Vagina (tissue), 2 donors: ENCODE data around the gene NUP205.

Experiments
- POLR2A ChIP-seq, 2 donors: fragments of 450-650 bp; IDR thresholded peaks; one replicate each; pipeline ENCODE4 v1.6.1; 2017; ENCODE audit warnings: antibody characterized with exemption in 2 of 2, mild to moderate bottlenecking in 2 of 2, moderate library complexity in 2 of 2
- TF ChIP-seq, protein P1 (sequence below), 3 experiments: fragments of 450-650 bp in 2 of 3; fragments of 200-600 bp in 1 of 3; sonication (generic) in 1 of 3; IDR thresholded peaks; one replicate each; pipeline ENCODE4 v1.5.1; 2017 to 2019; ENCODE audit warnings: antibody characterized with exemption in 3 of 3, mild to moderate bottlenecking in 2 of 3, moderate library complexity in 2 of 3

DNA sequence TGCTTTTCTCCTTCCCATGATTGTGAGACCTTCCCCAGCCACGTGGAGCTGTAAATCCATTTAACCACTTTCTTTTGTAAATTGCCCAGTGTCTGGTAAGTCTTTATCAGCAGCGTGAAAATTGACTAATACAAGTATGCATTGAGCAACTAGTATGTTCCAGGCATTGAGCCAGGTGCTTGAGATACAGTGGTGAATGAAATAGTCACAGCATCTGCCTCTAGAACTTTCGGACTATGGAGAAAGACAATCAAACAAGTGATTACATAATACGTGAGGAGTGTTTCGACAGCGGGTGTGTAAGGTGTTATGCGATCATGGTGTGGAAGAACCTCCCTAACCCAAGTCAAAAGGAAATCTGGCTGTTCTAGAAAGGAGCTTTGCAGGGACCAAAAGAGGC lies 21.6 kb upstream of the NUP205 start:
- TF ChIP-seq, protein P1, sequence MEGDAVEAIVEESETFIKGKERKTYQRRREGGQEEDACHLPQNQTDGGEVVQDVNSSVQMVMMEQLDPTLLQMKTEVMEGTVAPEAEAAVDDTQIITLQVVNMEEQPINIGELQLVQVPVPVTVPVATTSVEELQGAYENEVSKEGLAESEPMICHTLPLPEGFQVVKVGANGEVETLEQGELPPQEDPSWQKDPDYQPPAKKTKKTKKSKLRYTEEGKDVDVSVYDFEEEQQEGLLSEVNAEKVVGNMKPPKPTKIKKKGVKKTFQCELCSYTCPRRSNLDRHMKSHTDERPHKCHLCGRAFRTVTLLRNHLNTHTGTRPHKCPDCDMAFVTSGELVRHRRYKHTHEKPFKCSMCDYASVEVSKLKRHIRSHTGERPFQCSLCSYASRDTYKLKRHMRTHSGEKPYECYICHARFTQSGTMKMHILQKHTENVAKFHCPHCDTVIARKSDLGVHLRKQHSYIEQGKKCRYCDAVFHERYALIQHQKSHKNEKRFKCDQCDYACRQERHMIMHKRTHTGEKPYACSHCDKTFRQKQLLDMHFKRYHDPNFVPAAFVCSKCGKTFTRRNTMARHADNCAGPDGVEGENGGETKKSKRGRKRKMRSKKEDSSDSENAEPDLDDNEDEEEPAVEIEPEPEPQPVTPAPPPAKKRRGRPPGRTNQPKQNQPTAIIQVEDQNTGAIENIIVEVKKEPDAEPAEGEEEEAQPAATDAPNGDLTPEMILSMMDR (IDR thresholded peaks at IDR 0.05): no peak
- TF ChIP-seq POLR2A (IDR thresholded peaks at IDR 0.05): no peak
